ENCODE data around the gene PRDM15. TPM values are rescaled to one million over a fixed set of nuclear protein-coding genes. Genes with fewer than 3 reads are reported as not detected.

The PRDM15 gene
- total RNA-seq, 1 experiment from 2014 or later = 9.9 TPM

DNA sequence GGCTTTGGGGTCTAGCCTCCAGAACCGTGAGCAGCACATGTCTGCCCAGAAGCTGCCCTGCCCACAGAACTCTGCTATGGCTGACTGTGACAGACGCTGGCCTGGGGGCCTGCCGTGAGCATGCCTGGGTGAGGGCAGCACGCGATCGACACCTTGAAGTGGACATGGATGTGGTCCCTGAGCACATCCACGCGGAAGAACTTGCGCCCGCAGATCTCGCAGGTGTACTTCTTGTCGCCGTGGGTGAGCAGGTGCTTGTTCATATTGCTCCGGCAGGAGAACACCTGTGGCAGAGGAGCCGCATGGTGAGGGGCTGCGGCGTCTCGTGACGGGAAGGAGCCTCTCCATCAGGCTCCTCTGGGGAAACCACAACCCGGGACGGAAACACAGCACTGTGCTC lies 56.0 kb downstream of the PRDM15 start:
- Mint-ChIP-seq H3K27me3 (ENCODE audit: low read depth) (no peaks in the 10 kb centered on the region), H3K4me1 (no peaks in the 10 kb centered on the region), H3K27ac (no peak overlapping the region), H3K4me3 (no peak overlapping the region), H3K36me3 (ENCODE audit: insufficient read depth in 1 of 3, low read depth in 3 of 3) (peaks cover 0 to 31% (median 17%) of the 10 kb centered on the region in 3 experiments; a peak in 5 of 7 replicates), H3K9me3 (no peaks in the 10 kb centered on the region)
- H2AFZ ChIP-seq (ENCODE audit: low read length) = no peak overlapping the region
- H2BK5ac ChIP-seq (ENCODE audit: insufficient read length, low read length) = no peak overlapping the region
- H3K27ac ChIP-seq (ENCODE audit: insufficient read length, low read depth, low read length) = no peak overlapping the region
- no peaks in the 10 kb centered on the region for H3K23me2 ChIP-seq (ENCODE audit: insufficient read length, low read depth, low read length, poor library complexity, severe bottlenecking)
- no peak overlapping the region for H2BK120ac ChIP-seq (ENCODE audit: low read depth, low read length, poor library complexity, severe bottlenecking)
- H3K9ac ChIP-seq (ENCODE audit: extremely low read depth, insufficient read length, low read length) = no peak overlapping the region
- H2BK15ac ChIP-seq (ENCODE audit: low read depth, low read length) = no peak overlapping the region
- no CpG with 5 or more reads among the region's 21 CpGs for WGBS (ENCODE audit: extremely low coverage, insufficient read length, low lambda C conversion rate)
- H4K8ac ChIP-seq (replicated peaks; ENCODE audit: insufficient read length, low read depth, low read length) = no peak overlapping the region
- H2BK12ac ChIP-seq (ENCODE audit: insufficient read length, low read depth, low read length) = no peak overlapping the region
- H3K9me3 ChIP-seq (ENCODE audit: control insufficient read depth, low read depth, low read length) = no peaks in the 10 kb centered on the region
- H2AK5ac ChIP-seq (ENCODE audit: insufficient read length, low read length) = no peak overlapping the region
- H3T11ph ChIP-seq (ENCODE audit: low read length) = no peak overlapping the region
- no peaks in the 10 kb centered on the region for H3K4me1 ChIP-seq (ENCODE audit: insufficient read depth, low read length)
- no peak overlapping the region for H4K91ac ChIP-seq (ENCODE audit: insufficient read length, low read depth, low read length)
- H3K4me2 ChIP-seq (ENCODE audit: insufficient read depth, insufficient read length, low read length) = no peak overlapping the region
- no peaks in the 10 kb centered on the region for H3K79me2 ChIP-seq (ENCODE audit: insufficient read depth, low read length)
- H3K27me3 ChIP-seq (ENCODE audit: insufficient read depth, low read length) = no peaks in the 10 kb centered on the region
- TF ChIP-seq, protein P1, sequence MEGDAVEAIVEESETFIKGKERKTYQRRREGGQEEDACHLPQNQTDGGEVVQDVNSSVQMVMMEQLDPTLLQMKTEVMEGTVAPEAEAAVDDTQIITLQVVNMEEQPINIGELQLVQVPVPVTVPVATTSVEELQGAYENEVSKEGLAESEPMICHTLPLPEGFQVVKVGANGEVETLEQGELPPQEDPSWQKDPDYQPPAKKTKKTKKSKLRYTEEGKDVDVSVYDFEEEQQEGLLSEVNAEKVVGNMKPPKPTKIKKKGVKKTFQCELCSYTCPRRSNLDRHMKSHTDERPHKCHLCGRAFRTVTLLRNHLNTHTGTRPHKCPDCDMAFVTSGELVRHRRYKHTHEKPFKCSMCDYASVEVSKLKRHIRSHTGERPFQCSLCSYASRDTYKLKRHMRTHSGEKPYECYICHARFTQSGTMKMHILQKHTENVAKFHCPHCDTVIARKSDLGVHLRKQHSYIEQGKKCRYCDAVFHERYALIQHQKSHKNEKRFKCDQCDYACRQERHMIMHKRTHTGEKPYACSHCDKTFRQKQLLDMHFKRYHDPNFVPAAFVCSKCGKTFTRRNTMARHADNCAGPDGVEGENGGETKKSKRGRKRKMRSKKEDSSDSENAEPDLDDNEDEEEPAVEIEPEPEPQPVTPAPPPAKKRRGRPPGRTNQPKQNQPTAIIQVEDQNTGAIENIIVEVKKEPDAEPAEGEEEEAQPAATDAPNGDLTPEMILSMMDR (conservative IDR thresholded peaks at IDR 0.05) = no peak
- no peak overlapping the region for H3K18ac ChIP-seq (ENCODE audit: insufficient read length, low read depth, low read length)
- H3K14ac ChIP-seq (ENCODE audit: insufficient read depth, low read length) = no peak overlapping the region; the same call in 1 of the 2 replicates
- DNase-seq = no peak
- H3K79me1 ChIP-seq (ENCODE audit: insufficient read depth, low read depth, low read length, poor library complexity, severe bottlenecking) = no peaks in the 10 kb centered on the region
- H4K20me1 ChIP-seq (ENCODE audit: control insufficient read depth, insufficient read depth, insufficient read length) = no peaks in the 10 kb centered on the region
- H4K5ac ChIP-seq (ENCODE audit: insufficient read length, low read depth, low read length) = no peak overlapping the region
- H3K23ac ChIP-seq (ENCODE audit: insufficient read length, low read depth, low read length) = no peak overlapping the region
- H3K56ac ChIP-seq (ENCODE audit: insufficient read length, low read depth, low read length) = no peak overlapping the region
- no peak overlapping the region for H2BK20ac ChIP-seq (ENCODE audit: low read depth, low read length, poor library complexity, severe bottlenecking)
- no peak overlapping the region for H3K4ac ChIP-seq (ENCODE audit: low read depth, low read length)

All from H9 (cell line).